Astrocyte (in vitro differentiated cells and primary cell): Measurements from ENCODE around the gene KCNMB2. TPM values are rescaled to one million over a fixed set of nuclear protein-coding genes. Genes with fewer than 3 reads are reported as not detected.

ENCODE experiments used
- DNase-seq: peaks from one replicate; pipeline ENCODE4 v3.0.0-alpha.2; 2010; ENCODE audit warnings: low read depth
- FAIRE-seq: peaks from 2 replicates; lab custom pipeline; 2011; peaks lifted over from hg19 to GRCh38; lab: Jason Lieb, UNC
- H2AFZ ChIP-seq: 2 replicates; pipeline ENCODE4 v1.6.0; 2012; ENCODE audit warnings: low read depth, low read length, inconsistent platforms
- H3K27ac ChIP-seq: 2 replicates; pipeline ENCODE4 v1.5.1; 2011; ENCODE audit warnings: low read depth, low read length, inconsistent platforms
- H3K27me3 ChIP-seq: 2 replicates; pipeline ENCODE4 v1.6.0; 2011; ENCODE audit warnings: low read length, inconsistent platforms; ENCODE audit not compliant: insufficient read depth
- H3K36me3 ChIP-seq: 2 replicates; pipeline ENCODE4 v1.5.1; 2011; ENCODE audit warnings: low read length, inconsistent platforms; ENCODE audit not compliant: insufficient read depth
- H3K4me1 ChIP-seq: 2 replicates; pipeline ENCODE4 v1.5.1; 2011; ENCODE audit warnings: low read length, inconsistent platforms; ENCODE audit not compliant: insufficient read depth
- H3K4me2 ChIP-seq: 2 replicates; pipeline ENCODE4 v1.6.0; 2012; ENCODE audit warnings: low read length, inconsistent platforms
- H3K4me3 ChIP-seq: 2 replicates; pipeline ENCODE4 v1.5.1; 2011; ENCODE audit warnings: low read depth, mild to moderate bottlenecking, low read length, inconsistent platforms; ENCODE audit not compliant: insufficient read depth
- H3K79me2 ChIP-seq: 2 replicates; pipeline ENCODE4 v1.6.0; 2012; ENCODE audit warnings: mild to moderate bottlenecking, low read length, inconsistent platforms; ENCODE audit not compliant: insufficient read depth
- H3K9ac ChIP-seq: 2 replicates; pipeline ENCODE4 v1.6.0; 2012; ENCODE audit warnings: mild to moderate bottlenecking, low read length, inconsistent platforms
- H3K9me3 ChIP-seq: 2 replicates; pipeline ENCODE4 v1.5.1; 2012; ENCODE audit warnings: low read depth, mild to moderate bottlenecking, low read length, inconsistent platforms; ENCODE audit not compliant: insufficient read depth
- H4K20me1 ChIP-seq: 2 replicates; pipeline ENCODE4 v1.6.0; 2012; ENCODE audit warnings: low read length, inconsistent platforms; ENCODE audit not compliant: insufficient read depth
- H3K27ac Mint-ChIP-seq: one replicate; pipeline ENCODE4 v1.8.0; 2021; ENCODE audit warnings: mild to moderate bottlenecking, mixed read lengths; ENCODE audit not compliant: unreplicated experiment
- H3K27me3 Mint-ChIP-seq: one replicate; pipeline ENCODE4 v1.8.0; 2021; ENCODE audit warnings: low read depth, mixed read lengths; ENCODE audit not compliant: unreplicated experiment
- H3K36me3 Mint-ChIP-seq: one replicate; pipeline ENCODE4 v1.8.0; 2021; ENCODE audit warnings: low read depth, mixed read lengths; ENCODE audit not compliant: unreplicated experiment
- H3K4me1 Mint-ChIP-seq: one replicate; pipeline ENCODE4 v1.8.0; 2021; ENCODE audit warnings: low read depth, mixed read lengths; ENCODE audit not compliant: unreplicated experiment
- H3K4me3 Mint-ChIP-seq: one replicate; pipeline ENCODE4 v1.8.0; 2021; ENCODE audit warnings: mild to moderate bottlenecking, moderate library complexity, mixed read lengths; ENCODE audit not compliant: unreplicated experiment
- H3K9me3 Mint-ChIP-seq: one replicate; pipeline ENCODE4 v1.8.0; 2021; ENCODE audit warnings: mild to moderate bottlenecking, mixed read lengths; ENCODE audit not compliant: unreplicated experiment
- EZH2 ChIP-seq: IDR thresholded peaks from 2 replicates; pipeline ENCODE4 v1.6.1; 2012; ENCODE audit warnings: mild to moderate bottlenecking, low read length, inconsistent platforms; ENCODE audit not compliant: insufficient read depth
- total RNA-seq: library from RNA; stranded (reverse); gene quantifications from 2 replicates; pipeline ENCODE4 v1.2.1, GENCODE V29; 2021
- TF ChIP-seq, protein P1 (sequence below): IDR thresholded peaks from 2 replicates; pipeline ENCODE4 v1.5.1; 2011; ENCODE audit warnings: low read depth, mild to moderate bottlenecking, inconsistent platforms, low read length, moderate library complexity; ENCODE audit not compliant: insufficient read depth

KCNMB2 gene
- total RNA-seq, 1 donor from 2014 or later: not detected

DNA sequence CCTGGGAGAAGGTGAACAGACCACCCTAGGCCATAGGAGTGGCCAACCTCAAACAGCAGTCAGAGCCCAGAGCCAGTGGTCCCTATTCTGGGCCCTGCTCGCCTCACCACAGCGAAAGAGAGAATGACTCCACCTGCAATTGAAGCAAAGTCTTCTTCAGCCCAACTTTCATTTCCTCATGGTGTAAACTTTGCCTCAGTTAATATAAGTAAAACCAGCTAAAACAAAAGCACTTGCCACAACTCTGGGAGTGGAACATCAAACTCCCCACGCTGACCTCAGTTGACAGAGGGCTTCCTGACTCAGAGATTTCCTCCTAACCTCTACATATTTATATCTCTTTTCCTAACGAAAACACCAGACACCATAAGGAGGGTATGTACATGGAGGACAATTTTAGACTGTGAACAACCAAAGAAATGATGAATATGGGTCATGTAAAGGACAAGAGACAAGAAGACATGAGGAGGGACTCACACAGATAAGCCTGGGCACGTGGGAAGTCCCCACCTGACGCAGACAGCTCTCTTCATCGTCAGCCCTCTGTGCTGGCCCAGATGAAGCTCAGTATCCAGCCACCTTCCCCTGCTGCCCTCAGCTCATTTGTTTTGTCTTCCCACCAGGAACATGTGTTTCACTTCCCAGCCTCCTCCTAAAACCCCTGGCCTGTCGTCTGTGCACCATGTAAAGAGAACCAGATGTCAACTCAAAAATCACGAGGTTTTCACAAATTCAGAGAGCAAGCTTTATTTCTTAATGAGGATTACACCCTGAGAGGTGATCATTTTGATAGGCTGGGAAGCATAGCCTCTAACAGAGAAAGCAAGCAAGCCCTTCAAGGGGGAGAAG is 140.9 kb downstream of the KCNMB2 start:
- no peak for DNase-seq
- H3K4me1 ChIP-seq: peaks cover under 1% of the 10 kb centered on the region
- H2AFZ ChIP-seq: no peak overlapping the region

GRCh38 chr3:178677961-178678360 is 141.7 kb downstream of the KCNMB2 start:
- Histone ChIP-seq H3K4me1 (no peaks in the 10 kb centered on the region), H4K20me1 (no peaks in the 10 kb centered on the region), H3K4me3 (no peak overlapping the region), H3K36me3 (no peaks in the 10 kb centered on the region), H3K27ac (no peak overlapping the region), H3K79me2 (no peaks in the 10 kb centered on the region), H3K9ac (no peak overlapping the region), H2AFZ (no peak overlapping the region), H3K4me2 (no peak overlapping the region), H3K27me3 (no peaks in the 10 kb centered on the region), H3K9me3 (peaks cover 2% of the 10 kb centered on the region)
- no peak overlapping the region for H3K4me3 Mint-ChIP-seq
- H3K36me3 Mint-ChIP-seq: no peaks in the 10 kb centered on the region
- DNase-seq (no peak), FAIRE-seq (no peak)
- TF ChIP-seq, protein P1, sequence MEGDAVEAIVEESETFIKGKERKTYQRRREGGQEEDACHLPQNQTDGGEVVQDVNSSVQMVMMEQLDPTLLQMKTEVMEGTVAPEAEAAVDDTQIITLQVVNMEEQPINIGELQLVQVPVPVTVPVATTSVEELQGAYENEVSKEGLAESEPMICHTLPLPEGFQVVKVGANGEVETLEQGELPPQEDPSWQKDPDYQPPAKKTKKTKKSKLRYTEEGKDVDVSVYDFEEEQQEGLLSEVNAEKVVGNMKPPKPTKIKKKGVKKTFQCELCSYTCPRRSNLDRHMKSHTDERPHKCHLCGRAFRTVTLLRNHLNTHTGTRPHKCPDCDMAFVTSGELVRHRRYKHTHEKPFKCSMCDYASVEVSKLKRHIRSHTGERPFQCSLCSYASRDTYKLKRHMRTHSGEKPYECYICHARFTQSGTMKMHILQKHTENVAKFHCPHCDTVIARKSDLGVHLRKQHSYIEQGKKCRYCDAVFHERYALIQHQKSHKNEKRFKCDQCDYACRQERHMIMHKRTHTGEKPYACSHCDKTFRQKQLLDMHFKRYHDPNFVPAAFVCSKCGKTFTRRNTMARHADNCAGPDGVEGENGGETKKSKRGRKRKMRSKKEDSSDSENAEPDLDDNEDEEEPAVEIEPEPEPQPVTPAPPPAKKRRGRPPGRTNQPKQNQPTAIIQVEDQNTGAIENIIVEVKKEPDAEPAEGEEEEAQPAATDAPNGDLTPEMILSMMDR: no peak
- no peak for TF ChIP-seq EZH2
- peaks cover 9% of the 10 kb centered on the region for H3K27me3 Mint-ChIP-seq
- no peaks in the 10 kb centered on the region for H3K4me1 Mint-ChIP-seq
- no peaks in the 10 kb centered on the region for H3K9me3 Mint-ChIP-seq
- H3K27ac Mint-ChIP-seq: no peak overlapping the region

More for the DNA sequence above, 140.9 kb downstream of the KCNMB2 start:
- Histone ChIP-seq H3K27me3 (no peaks in the 10 kb centered on the region), H4K20me1 (no peaks in the 10 kb centered on the region), H3K27ac (no peak overlapping the region), H3K79me2 (no peaks in the 10 kb centered on the region), H3K9ac (no peak overlapping the region), H3K4me2 (no peak overlapping the region), H3K4me3 (no peak overlapping the region), H3K36me3 (no peaks in the 10 kb centered on the region), H3K9me3 (no peaks in the 10 kb centered on the region)
- Mint-ChIP-seq H3K36me3 (no peaks in the 10 kb centered on the region), H3K27me3 (peaks cover 9% of the 10 kb centered on the region), H3K4me1 (no peaks in the 10 kb centered on the region), H3K27ac (no peak overlapping the region), H3K4me3 (no peak overlapping the region), H3K9me3 (no peaks in the 10 kb centered on the region)
- no peak for FAIRE-seq
- no peak for TF ChIP-seq EZH2
- TF ChIP-seq, protein P1: no peak

GRCh38 chr3:178680037-178680436 is 143.8 kb downstream of the KCNMB2 start:
- no peak overlapping the region for H3K4me2 ChIP-seq
- H3K4me1 ChIP-seq: no peaks in the 10 kb centered on the region
- DNase-seq (no peak), FAIRE-seq (no peak)
- H3K4me3 Mint-ChIP-seq: no peak overlapping the region
- no peak for TF ChIP-seq EZH2
- no peak overlapping the region for H2AFZ ChIP-seq
- no peaks in the 10 kb centered on the region for H3K4me1 Mint-ChIP-seq
- H3K27ac ChIP-seq: no peak overlapping the region
- H3K36me3 ChIP-seq: no peaks in the 10 kb centered on the region
- H3K27me3 ChIP-seq: no peaks in the 10 kb centered on the region
- H4K20me1 ChIP-seq: no peaks in the 10 kb centered on the region
- no peak overlapping the region for H3K27ac Mint-ChIP-seq
- H3K36me3 Mint-ChIP-seq: no peaks in the 10 kb centered on the region
- H3K79me2 ChIP-seq: no peaks in the 10 kb centered on the region
- H3K9me3 Mint-ChIP-seq: no peaks in the 10 kb centered on the region
- H3K27me3 Mint-ChIP-seq: peaks cover 9% of the 10 kb centered on the region
- H3K4me3 ChIP-seq: no peak overlapping the region
- no peak overlapping the region for H3K9ac ChIP-seq
- H3K9me3 ChIP-seq: peaks cover 3% of the 10 kb centered on the region
